Ovary (tissue), 9 donors: ENCODE results near the gene NFIA. TPM values are rescaled to one million over a fixed set of nuclear protein-coding genes. Genes with fewer than 3 reads are reported as not detected.

Source experiments
- DNase-seq, 5 donors: peaks; one replicate each; pipeline ENCODE4 v3.0.0-alpha.2; 2019 to 2020
- H3K27ac ChIP-seq, 2 donors: fragments of 200-600 bp; one replicate each; pipeline versions ENCODE4 v1.5.1 to v1.8.0; 2019 to 2022
- H3K27me3 ChIP-seq: fragments of 200-600 bp; one replicate; pipeline ENCODE4 v1.8.0; 2022
- H3K36me3 ChIP-seq: fragments of 200-600 bp; sonication (generic); one replicate; pipeline ENCODE4 v1.5.1; 2019
- H3K4me1 ChIP-seq: one replicate; pipeline ENCODE4 v1.8.1; 2013; ENCODE audit warnings: mild to moderate bottlenecking, moderate library complexity; ENCODE audit not compliant: insufficient read depth
- H3K4me3 ChIP-seq: fragments of 200-600 bp; sonication (generic); one replicate; pipeline ENCODE4 v1.5.1; 2017
- H3K9me3 ChIP-seq, 2 donors: fragments of 200-600 bp in 1 of 2; sonication (generic) in 1 of 2; one replicate each; pipeline versions ENCODE4 v1.5.1 to v1.8.1; 2013 to 2019; ENCODE audit warnings: mild to moderate bottlenecking in 1 of 2, moderate library complexity in 1 of 2
- CTCF ChIP-seq, 3 donors: fragments of 450-650 bp in 2 of 3; fragments of 200-600 bp in 1 of 3; IDR thresholded peaks; one replicate each; pipeline versions ENCODE4 v1.5.1 to v1.8.0; 2016 to 2022; ENCODE audit warnings: antibody characterized with exemption in 3 of 3, mild to moderate bottlenecking in 1 of 3
- EP300 ChIP-seq: sonication (generic); formaldehyde crosslinking; IDR thresholded peaks from one replicate; pipeline ENCODE4 v1.6.1; 2017; ENCODE audit warnings: antibody characterized with exemption
- POLR2A ChIP-seq: fragments of 450-650 bp; IDR thresholded peaks from one replicate; pipeline ENCODE4 v1.6.1; 2017; ENCODE audit warnings: antibody characterized with exemption, mild to moderate bottlenecking, moderate library complexity
- WGBS, 3 donors: extraction: QIAGEN DNeasy Blood & Tissue Kit in 1 of 3; methylation state at CpG; one replicate each; pipeline versions ENCODE4 v1.1.5 to v1.1.7; 2013 to 2017; 5-methylcytosine and 5-hydroxymethylcytosine counted together
- intact Hi-C, 4 donors: fragments of 100-400 bp; cut with DNase I; formaldehyde crosslinking; loops; one replicate each; pipeline versions ENCODE4 v1.11.0 to v1.15.1; 2022 to 2023
- polyA plus RNA-seq, 2 donors: library from polyadenylated mRNA; stranded (reverse); fragments of 200-250 nt in 1 of 2; fragments of 350-450 nt in 1 of 2; fragmentation: Illumina TruSeq in 1 of 2; extraction: RNeasy Lipid Tissue Mini Kit (QIAGEN cat#74804) in 1 of 2; gene quantifications; one replicate each; pipeline ENCODE4 v1.2.3, GENCODE V29; 2013 to 2014
- total RNA-seq, 7 donors: library from RNA; depleted of rRNA in 2 of 7; stranded (reverse); fragments of >200 nt in 2 of 7; fragmentation: NEBNext Ultra II Directional in 3 of 7; extraction: Animal tissue kit (Norgen Biotek cat#: 25700) in 3 of 7; gene quantifications; one replicate each; pipeline versions ENCODE4 v1.1.0 to v1.2.4, GENCODE V29; 2016 to 2023
- donor health status: DM: no; HTN: no; CAD: no; lungs with moderate emphysema.
- donor health status: DM: no; HTN: no; CAD: no.
- donor health status: Bipolar disorder and iron deficiency.
- donor health status: DM: yes; HTN: yes; CAD: no.
- donor health status: DM: no; HTN: no; CAD: no.
- donor health status: DM: yes; HTN: yes; CAD: no.

Gene NFIA
- total and polyA plus RNA-seq, 9 donors = 11.8 to 115 (median 80.9) TPM

- H3K27ac ChIP-seq = peak overlapping the region in 1 of 2 donors; percentile 83
- H3K9me3 ChIP-seq = no peaks in the 10 kb centered on the region
- no peaks in the 10 kb centered on the region for H3K36me3 ChIP-seq
- no peak for DNase-seq
- no peak for TF ChIP-seq POLR2A
- TF ChIP-seq EP300 = no peak
- TF ChIP-seq CTCF (IDR thresholded peaks at IDR 0.05) = no peak
- intact Hi-C loops = loop anchor here in 3 of 4 donors (5.0 to 10.0 kb wide), 3 partner anchors 50 to 102 kb away; partner anchors contain the start of gene NFIA (in 3 of the 3)
- H3K4me3 ChIP-seq = peak overlapping the region; percentile 31
- no peaks in the 10 kb centered on the region for H3K27me3 ChIP-seq
- peaks cover 6% of the 10 kb centered on the region for H3K4me1 ChIP-seq
- WGBS, 3 donors = 1 to 2% (median 1%) methylated on average over 3 of the region's 3 CpGs
Observed at GRCh38 chr1:61184714-61185106, 102.3 kb downstream of the NFIA start.

- WGBS, 3 donors = 38 to 67% (median 54%) methylated on average over 1 of the region's 1 CpG
- no peaks in the 10 kb centered on the region for H3K36me3 ChIP-seq
- H3K4me3 ChIP-seq = no peak overlapping the region
- intact Hi-C loops = loop anchor here in 2 of 4 donors (10.0 kb wide), 2 partner anchors 48 to 102 kb away; partner anchors contain the start of gene NFIA (in 2 of the 2)
- no peaks in the 10 kb centered on the region for H3K9me3 ChIP-seq
- peaks cover 6% of the 10 kb centered on the region for H3K4me1 ChIP-seq
- DNase-seq = no peak
- TF ChIP-seq CTCF (IDR thresholded peaks at IDR 0.05) (no peak), POLR2A (no peak), EP300 (no peak)
- no peaks in the 10 kb centered on the region for H3K27me3 ChIP-seq
- no peak overlapping the region for H3K27ac ChIP-seq
Observed at GRCh38 chr1:61186753-61187152, 104.4 kb downstream of the NFIA start.

GRCh38 chr1:61187352-61188086 lies 105.2 kb downstream of the NFIA start:
- no peaks in the 10 kb centered on the region for H3K36me3 ChIP-seq
- H3K4me3 ChIP-seq = no peak overlapping the region
- no peak overlapping the region for H3K27ac ChIP-seq
- DNase-seq = no peak
- H3K27me3 ChIP-seq = no peaks in the 10 kb centered on the region
- H3K4me1 ChIP-seq = peaks cover 12% of the 10 kb centered on the region
- intact Hi-C loops = loop anchor here in 2 of 4 donors (10.0 kb wide), 2 partner anchors 47 to 103 kb away; partner anchors contain the start of gene NFIA (in 2 of the 2)
- TF ChIP-seq EP300 (no peak), POLR2A (no peak), CTCF (IDR thresholded peaks at IDR 0.05) (no peak)
- H3K9me3 ChIP-seq = no peaks in the 10 kb centered on the region
- 90 to 93% (median 91%) methylated on average over 10 of the region's 10 CpGs for WGBS, 3 donors

GRCh38 chr1:61190153-61190552 lies 107.8 kb downstream of the NFIA start:
- TF ChIP-seq EP300 = no peak
- TF ChIP-seq POLR2A = no peak
- no peak for TF ChIP-seq CTCF (IDR thresholded peaks at IDR 0.05)
- DNase-seq = no peak
- H3K4me1 ChIP-seq = peaks cover 9% of the 10 kb centered on the region
- no peaks in the 10 kb centered on the region for H3K9me3 ChIP-seq
- WGBS, 3 donors = 92 to 97% (median 97%) methylated on average over 4 of the region's 4 CpGs
- no peak overlapping the region for H3K27ac ChIP-seq
- H3K4me3 ChIP-seq = no peak overlapping the region
- H3K36me3 ChIP-seq = no peaks in the 10 kb centered on the region
- intact Hi-C loops = no loop called here
- H3K27me3 ChIP-seq = no peaks in the 10 kb centered on the region
